Coronary artery (tissue), 2 donors: ENCODE results near the gene GGN.

Source experiments
- DNase-seq: peaks from one replicate; pipeline ENCODE4 v3.0.0-alpha.2; 2017; ENCODE audit warnings: low spot score
- H3K27ac ChIP-seq, 2 donors: fragments of 200-600 bp; sonication (generic); one replicate each; pipeline ENCODE4 v1.5.1; 2016 to 2019
- H3K4me3 ChIP-seq: fragments of 200-600 bp; sonication (generic); 2 replicates; pipeline ENCODE4 v1.5.1; 2016; ENCODE audit warnings: mild to moderate bottlenecking, moderate library complexity
- CTCF ChIP-seq: fragments of 200-600 bp; sonication (generic); IDR thresholded peaks from one replicate; pipeline ENCODE4 v1.5.1; 2019; ENCODE audit warnings: antibody characterized with exemption

Gene GGN

GRCh38 chr19:38401148-38401547 lies 13.3 kb upstream of the GGN start:
- no peak for DNase-seq
- H3K4me3 ChIP-seq, result no peak overlapping the region
- no peak for TF ChIP-seq CTCF
- H3K27ac ChIP-seq, result no peak overlapping the region

- TF ChIP-seq CTCF, result no peak
- H3K27ac ChIP-seq, result no peak overlapping the region
- H3K4me3 ChIP-seq, result no peak overlapping the region
- no peak for DNase-seq
Measured at GRCh38 chr19:38400361-38400760, 12.5 kb upstream of the GGN start.

GRCh38 chr19:38399537-38399936 lies 11.7 kb upstream of the GGN start:
- no peak overlapping the region for H3K27ac ChIP-seq
- TF ChIP-seq CTCF, result no peak
- H3K4me3 ChIP-seq, result no peak overlapping the region
- DNase-seq, result no peak

- Histone ChIP-seq H3K27ac (no peak overlapping the region), H3K4me3 (no peak overlapping the region)
- DNase-seq, result no peak
- TF ChIP-seq CTCF, result no peak
Measured at GRCh38 chr19:38399081-38399480, 11.2 kb upstream of the GGN start.

GRCh38 chr19:38395381-38396114 lies 7.7 kb upstream of the GGN start:
- Histone ChIP-seq H3K4me3 (peak overlapping the region; percentile 21), H3K27ac (no peak overlapping the region)
- no peak for DNase-seq
- no peak for TF ChIP-seq CTCF

- H3K4me3 ChIP-seq, result no peak overlapping the region
- no peak overlapping the region for H3K27ac ChIP-seq
- DNase-seq, result no peak
- TF ChIP-seq CTCF, result no peak
Measured at GRCh38 chr19:38394488-38394887, 6.7 kb upstream of the GGN start.

GRCh38 chr19:38392707-38393308 lies 5.0 kb upstream of the GGN start:
- no peak overlapping the region for H3K27ac ChIP-seq
- DNase-seq, result no peak
- TF ChIP-seq CTCF, result no peak
- H3K4me3 ChIP-seq, result no peak overlapping the region
